Smooth muscle cell (in vitro differentiated cells): ENCODE data around the gene AK8. TPM values are rescaled to one million over a fixed set of nuclear protein-coding genes. Genes with fewer than 3 reads are reported as not detected.

Experiments used
- DNase-seq: peaks from one replicate; lab custom pipeline; 2025; ENCODE audit not compliant: unreplicated experiment; lab: John Stamatoyannopoulos, UW
- H2AFZ ChIP-seq: fragments of 200-600 bp; sonication (generic); 2 replicates; pipeline ENCODE4 v1.6.0; 2016; ENCODE audit warnings: antibody characterized with exemption, low read depth, mild to moderate bottlenecking
- H3F3A ChIP-seq: fragments of 200-600 bp; sonication (generic); 2 replicates; pipeline ENCODE4 v1.6.0; 2017; ENCODE audit warnings: antibody characterized with exemption, low read depth
- H3K27ac ChIP-seq: fragments of 200-600 bp; sonication (generic); 2 replicates; pipeline ENCODE4 v1.5.1; 2016; ENCODE audit warnings: low read depth, mild to moderate bottlenecking
- H3K27me3 ChIP-seq: fragments of 200-600 bp; sonication (generic); 2 replicates; pipeline ENCODE4 v1.6.1; 2016; ENCODE audit warnings: low read depth, mild to moderate bottlenecking
- H3K36me3 ChIP-seq: fragments of 200-600 bp; sonication (generic); 2 replicates; pipeline ENCODE4 v1.5.1; 2016; ENCODE audit warnings: low read depth
- H3K4me1 ChIP-seq: fragments of 200-600 bp; sonication (generic); 2 replicates; pipeline ENCODE4 v1.5.1; 2016; ENCODE audit warnings: low read depth
- H3K4me2 ChIP-seq: fragments of 200-600 bp; sonication (generic); 2 replicates; pipeline ENCODE4 v1.6.0; 2016; ENCODE audit warnings: mild to moderate bottlenecking
- H3K4me3 ChIP-seq: fragments of 200-600 bp; sonication (generic); 2 replicates; pipeline ENCODE4 v1.5.1; 2016; ENCODE audit warnings: mild to moderate bottlenecking
- H3K79me2 ChIP-seq: fragments of 200-600 bp; sonication (generic); 2 replicates; pipeline ENCODE4 v1.6.0; 2016; ENCODE audit warnings: low read depth, mild to moderate bottlenecking
- H3K9ac ChIP-seq: fragments of 200-600 bp; sonication (generic); 2 replicates; pipeline ENCODE4 v1.6.0; 2016; ENCODE audit warnings: low read depth
- H3K9me3 ChIP-seq: fragments of 200-600 bp; sonication (generic); replicated peaks from 2 replicates; pipeline ENCODE4 v1.5.1; 2016; ENCODE audit warnings: low read depth
- H4K20me1 ChIP-seq: fragments of 200-600 bp; sonication (generic); 2 replicates; pipeline ENCODE4 v1.6.0; 2016; ENCODE audit warnings: low read depth
- WGBS: methylation state at CpG from one replicate; pipeline ENCODE4 v1.1.7; 2016; ENCODE audit warnings: low lambda C conversion rate; 5-methylcytosine and 5-hydroxymethylcytosine counted together
- polyA plus RNA-seq: library from polyadenylated mRNA; unstranded; fragments of >200 nt; fragmentation: Nextera tagmentation; extraction: Ambion mirVana; gene quantifications from 2 replicates; pipeline ENCODE4 v1.2.1, GENCODE V29; 2016
- total RNA-seq: library from RNA; depleted of rRNA; stranded (reverse); fragments of >200 nt; gene quantifications from 2 replicates; pipeline ENCODE4 v1.2.3, GENCODE V29; 2014
- TF ChIP-seq, protein P1 (sequence below): fragments of 200-600 bp; sonication (generic); IDR thresholded peaks from 2 replicates; pipeline ENCODE4 v1.5.1; 2017; ENCODE audit warnings: borderline replicate concordance, mild to moderate bottlenecking, antibody characterized with exemption; ENCODE audit not compliant: insufficient read depth, poor library complexity, severe bottlenecking

Gene AK8
- total and polyA plus RNA-seq, 2 experiments from 2014 or later, result 0.67 to 1.4 TPM

- no peak for DNase-seq
- Histone ChIP-seq H3K79me2 (no peaks in the 10 kb centered on the region), H4K20me1 (no peaks in the 10 kb centered on the region), H2AFZ (no peak overlapping the region), H3K4me1 (no peaks in the 10 kb centered on the region), H3K36me3 (no peaks in the 10 kb centered on the region), H3K4me2 (no peak overlapping the region), H3F3A (no peaks in the 10 kb centered on the region), H3K9me3 (no peaks in the 10 kb centered on the region), H3K27me3 (no peaks in the 10 kb centered on the region), H3K27ac (no peak overlapping the region), H3K9ac (no peak overlapping the region), H3K4me3 (no peak overlapping the region)
- WGBS, result 88% methylated on average over 5 of the region's 5 CpGs
- TF ChIP-seq, protein P1, sequence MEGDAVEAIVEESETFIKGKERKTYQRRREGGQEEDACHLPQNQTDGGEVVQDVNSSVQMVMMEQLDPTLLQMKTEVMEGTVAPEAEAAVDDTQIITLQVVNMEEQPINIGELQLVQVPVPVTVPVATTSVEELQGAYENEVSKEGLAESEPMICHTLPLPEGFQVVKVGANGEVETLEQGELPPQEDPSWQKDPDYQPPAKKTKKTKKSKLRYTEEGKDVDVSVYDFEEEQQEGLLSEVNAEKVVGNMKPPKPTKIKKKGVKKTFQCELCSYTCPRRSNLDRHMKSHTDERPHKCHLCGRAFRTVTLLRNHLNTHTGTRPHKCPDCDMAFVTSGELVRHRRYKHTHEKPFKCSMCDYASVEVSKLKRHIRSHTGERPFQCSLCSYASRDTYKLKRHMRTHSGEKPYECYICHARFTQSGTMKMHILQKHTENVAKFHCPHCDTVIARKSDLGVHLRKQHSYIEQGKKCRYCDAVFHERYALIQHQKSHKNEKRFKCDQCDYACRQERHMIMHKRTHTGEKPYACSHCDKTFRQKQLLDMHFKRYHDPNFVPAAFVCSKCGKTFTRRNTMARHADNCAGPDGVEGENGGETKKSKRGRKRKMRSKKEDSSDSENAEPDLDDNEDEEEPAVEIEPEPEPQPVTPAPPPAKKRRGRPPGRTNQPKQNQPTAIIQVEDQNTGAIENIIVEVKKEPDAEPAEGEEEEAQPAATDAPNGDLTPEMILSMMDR, result no peak
Observed at GRCh38 chr9:132729235-132729890, 148.7 kb downstream of the AK8 start.

GRCh38 chr9:132728497-132728896 is 149.6 kb downstream of the AK8 start:
- Histone ChIP-seq H3F3A (no peaks in the 10 kb centered on the region), H3K4me2 (no peak overlapping the region), H3K36me3 (no peaks in the 10 kb centered on the region), H3K27ac (no peak overlapping the region), H3K9me3 (no peaks in the 10 kb centered on the region), H3K9ac (no peak overlapping the region), H3K4me3 (no peak overlapping the region), H2AFZ (no peak overlapping the region), H3K79me2 (no peaks in the 10 kb centered on the region), H3K27me3 (no peaks in the 10 kb centered on the region), H4K20me1 (no peaks in the 10 kb centered on the region), H3K4me1 (no peaks in the 10 kb centered on the region)
- 83% methylated on average over 2 of the region's 2 CpGs for WGBS
- TF ChIP-seq, protein P1, result no peak
- DNase-seq, result no peak

DNA sequence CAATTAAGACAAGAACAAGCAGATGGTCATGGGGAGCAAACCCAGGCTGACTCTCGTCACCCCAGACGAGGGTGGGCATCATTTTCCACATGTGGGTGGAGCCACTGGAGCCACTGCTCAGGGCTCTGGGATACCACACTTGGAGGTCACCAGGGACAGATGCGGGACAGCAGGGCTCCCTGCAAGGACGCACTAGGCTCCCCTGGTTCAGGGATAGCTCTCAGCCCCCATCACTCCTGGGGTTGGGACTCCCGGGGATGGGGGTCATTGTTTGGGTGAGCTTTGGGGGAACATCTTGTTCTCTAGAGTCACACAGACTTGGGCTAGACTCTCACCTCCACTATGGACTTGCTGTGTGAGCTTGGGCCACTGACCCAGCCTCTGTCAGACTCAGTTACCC is 150.0 kb downstream of the AK8 start:
- H3K4me1 ChIP-seq, result no peaks in the 10 kb centered on the region

More for the DNA sequence above, 150.0 kb downstream of the AK8 start:
- 84% methylated on average over 5 of the region's 5 CpGs for WGBS
- Histone ChIP-seq H3K9me3 (no peaks in the 10 kb centered on the region), H3K79me2 (no peaks in the 10 kb centered on the region), H3K27ac (no peak overlapping the region), H4K20me1 (no peaks in the 10 kb centered on the region), H3K27me3 (no peaks in the 10 kb centered on the region), H3K4me3 (no peak overlapping the region), H3K4me2 (no peak overlapping the region), H2AFZ (no peak overlapping the region), H3K9ac (no peak overlapping the region), H3F3A (no peaks in the 10 kb centered on the region), H3K36me3 (no peaks in the 10 kb centered on the region)
- TF ChIP-seq, protein P1, result no peak
- DNase-seq, result no peak
